Activated CD4-positive, alpha-beta T cell treated with anti-CD3 and anti-CD28 coated beads for 1 hour (primary cell): ENCODE measurements around the gene SCN10A.
A peak's percentile ranks its signal among the peaks of the same experiment; 100 is the strongest.

Experiments used
- DNase-seq: peaks from one replicate; pipeline ENCODE4 v3.0.0-alpha.2; 2020

SCN10A gene

GRCh38 chr3:38649500-38650247, 166.3 kb downstream of the SCN10A start, which contains the start of gene SCN5A:
SCN5A (minus strand) TSS chr3:38649687; CDS start chr3:38633307, 16,380 bp downstream.
- DNase-seq: peak; percentile 31

GRCh38 chr3:38648659-38649499, 167.1 kb downstream of the SCN10A start:
- DNase-seq: no peak

- DNase-seq: no peak
These were observed 167.9 kb downstream of the SCN10A start for GRCh38 chr3:38648024-38648658.

GRCh38 chr3:38647217-38647970, 168.6 kb downstream of the SCN10A start:
- no peak for DNase-seq
